Loucy (cell line): Measurements from ENCODE around the gene RAI14.

Source experiments
- EZH2phosphoT487 ChIP-seq: fragments of 200-600 bp; IDR thresholded peaks from 2 replicates; pipeline ENCODE4 v1.6.1; 2018; ENCODE audit warnings: antibody characterized with exemption, mild to moderate bottlenecking, moderate library complexity, borderline replicate concordance
- TF ChIP-seq, protein P1 (sequence below): fragments of 200-600 bp; sonication (generic); conservative IDR thresholded peaks from 2 replicates; pipeline ENCODE4 v1.5.1; 2014; ENCODE audit warnings: mild to moderate bottlenecking, antibody characterized with exemption, low read length

DNA sequence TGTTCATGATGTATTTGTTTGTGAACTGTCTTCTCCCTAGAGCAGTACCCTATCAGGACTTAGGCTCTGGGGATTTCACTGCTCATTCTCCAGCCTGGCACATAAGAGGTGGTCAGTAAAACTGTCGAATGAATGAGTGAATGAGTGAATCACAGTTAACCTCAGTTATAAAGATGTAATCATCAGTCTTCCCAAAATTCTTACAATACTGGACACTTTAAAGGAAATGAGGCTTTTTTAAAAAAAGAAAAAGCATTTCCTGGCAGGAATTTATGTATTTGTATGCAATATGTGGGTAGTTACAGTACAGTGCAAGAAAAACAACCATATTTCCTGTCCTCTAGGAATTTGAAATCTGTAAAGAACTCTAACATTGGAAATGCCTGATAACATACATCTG, 59.6 kb downstream of the RAI14 start:
- TF ChIP-seq, protein P1, sequence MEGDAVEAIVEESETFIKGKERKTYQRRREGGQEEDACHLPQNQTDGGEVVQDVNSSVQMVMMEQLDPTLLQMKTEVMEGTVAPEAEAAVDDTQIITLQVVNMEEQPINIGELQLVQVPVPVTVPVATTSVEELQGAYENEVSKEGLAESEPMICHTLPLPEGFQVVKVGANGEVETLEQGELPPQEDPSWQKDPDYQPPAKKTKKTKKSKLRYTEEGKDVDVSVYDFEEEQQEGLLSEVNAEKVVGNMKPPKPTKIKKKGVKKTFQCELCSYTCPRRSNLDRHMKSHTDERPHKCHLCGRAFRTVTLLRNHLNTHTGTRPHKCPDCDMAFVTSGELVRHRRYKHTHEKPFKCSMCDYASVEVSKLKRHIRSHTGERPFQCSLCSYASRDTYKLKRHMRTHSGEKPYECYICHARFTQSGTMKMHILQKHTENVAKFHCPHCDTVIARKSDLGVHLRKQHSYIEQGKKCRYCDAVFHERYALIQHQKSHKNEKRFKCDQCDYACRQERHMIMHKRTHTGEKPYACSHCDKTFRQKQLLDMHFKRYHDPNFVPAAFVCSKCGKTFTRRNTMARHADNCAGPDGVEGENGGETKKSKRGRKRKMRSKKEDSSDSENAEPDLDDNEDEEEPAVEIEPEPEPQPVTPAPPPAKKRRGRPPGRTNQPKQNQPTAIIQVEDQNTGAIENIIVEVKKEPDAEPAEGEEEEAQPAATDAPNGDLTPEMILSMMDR: no peak
- no peak for TF ChIP-seq EZH2phosphoT487
